ENCODE data around the gene ATP9A. TPM values are rescaled to one million over a fixed set of nuclear protein-coding genes. Genes with fewer than 3 reads are reported as not detected.
"Not testable (repeated sequence)": the region's sequence is repeated elsewhere in the genome, so short reads cannot be mapped to it uniquely, and the experiment has no call there.

ATP9A gene
- total RNA-seq, 1 donor from 2014 or later = 35.8 TPM

DNA sequence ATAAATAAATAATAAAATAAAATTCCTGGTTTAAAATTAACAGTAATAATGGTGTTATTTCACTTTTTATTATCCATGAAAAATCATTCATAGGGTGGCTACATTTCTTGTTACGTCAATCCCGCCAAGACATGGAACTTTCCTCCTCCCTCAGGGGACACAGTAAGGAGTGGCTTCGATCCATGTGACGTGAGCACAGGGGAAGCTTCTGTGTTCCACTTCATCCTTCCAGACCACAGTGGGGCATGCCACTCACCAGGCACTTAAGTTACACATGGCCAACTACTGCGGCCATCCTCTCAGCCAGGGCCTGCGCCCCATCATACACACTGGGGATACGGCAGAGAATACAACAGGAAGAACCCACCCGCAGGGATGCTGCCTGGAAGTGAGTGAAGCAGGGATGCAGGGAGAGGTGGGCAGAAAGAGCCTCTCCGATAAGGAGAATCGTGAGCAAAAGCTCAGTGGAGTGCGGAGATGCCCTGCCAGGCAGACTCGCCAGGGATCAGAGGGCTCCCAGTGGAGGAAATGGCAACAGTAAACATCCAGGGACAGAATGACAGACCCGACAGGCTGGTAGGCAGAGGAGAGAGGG lies 75.3 kb downstream of the ATP9A start:
- TF ChIP-seq, protein P1, sequence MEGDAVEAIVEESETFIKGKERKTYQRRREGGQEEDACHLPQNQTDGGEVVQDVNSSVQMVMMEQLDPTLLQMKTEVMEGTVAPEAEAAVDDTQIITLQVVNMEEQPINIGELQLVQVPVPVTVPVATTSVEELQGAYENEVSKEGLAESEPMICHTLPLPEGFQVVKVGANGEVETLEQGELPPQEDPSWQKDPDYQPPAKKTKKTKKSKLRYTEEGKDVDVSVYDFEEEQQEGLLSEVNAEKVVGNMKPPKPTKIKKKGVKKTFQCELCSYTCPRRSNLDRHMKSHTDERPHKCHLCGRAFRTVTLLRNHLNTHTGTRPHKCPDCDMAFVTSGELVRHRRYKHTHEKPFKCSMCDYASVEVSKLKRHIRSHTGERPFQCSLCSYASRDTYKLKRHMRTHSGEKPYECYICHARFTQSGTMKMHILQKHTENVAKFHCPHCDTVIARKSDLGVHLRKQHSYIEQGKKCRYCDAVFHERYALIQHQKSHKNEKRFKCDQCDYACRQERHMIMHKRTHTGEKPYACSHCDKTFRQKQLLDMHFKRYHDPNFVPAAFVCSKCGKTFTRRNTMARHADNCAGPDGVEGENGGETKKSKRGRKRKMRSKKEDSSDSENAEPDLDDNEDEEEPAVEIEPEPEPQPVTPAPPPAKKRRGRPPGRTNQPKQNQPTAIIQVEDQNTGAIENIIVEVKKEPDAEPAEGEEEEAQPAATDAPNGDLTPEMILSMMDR (IDR thresholded peaks at IDR 0.05) = no peak
- TF ChIP-seq POLR2AphosphoS5 (IDR thresholded peaks at IDR 0.05; ENCODE audit: insufficient read depth in 1 of 2, low read depth in 1 of 2) (no peak), POLR2A (IDR thresholded peaks at IDR 0.05) (no peak)
- H3K4me1 ChIP-seq = peaks cover 15% of the 10 kb centered on the region
- H3K27me3 ChIP-seq = no peaks in the 10 kb centered on the region
- DNase-seq (ENCODE audit: extremely low spot score in 2 of 2) = no peak
- no peak overlapping the region for H3K4me3 ChIP-seq
- intact Hi-C loops (cut with DNase I) = no loop called here
- H3K36me3 ChIP-seq = peaks cover 0 to 4% of the 10 kb centered on the region in 2 donors
- H3K27ac ChIP-seq = no peak overlapping the region
- no peaks in the 10 kb centered on the region for H3K9me3 ChIP-seq

DNA sequence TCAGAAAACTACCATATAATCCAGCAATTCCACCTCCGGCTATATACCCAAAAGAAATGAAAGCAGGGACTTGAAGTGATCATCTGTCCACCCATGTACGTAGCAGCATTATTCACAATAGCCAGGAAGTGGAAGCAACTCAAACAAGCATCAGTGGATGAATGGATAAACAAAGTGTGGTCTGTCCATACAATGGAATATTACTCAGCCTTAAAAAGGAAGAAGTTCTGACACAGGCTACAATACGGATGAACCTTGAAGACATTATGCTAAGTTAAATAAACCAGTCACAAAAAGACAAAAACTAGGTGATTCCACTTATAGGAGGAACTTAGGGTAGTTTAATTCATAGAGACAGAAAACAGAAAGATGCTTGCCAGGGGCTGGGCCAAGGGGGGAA lies 76.5 kb downstream of the ATP9A start:
- H3K27me3 ChIP-seq = no peaks in the 10 kb centered on the region
- no peaks in the 10 kb centered on the region for H3K9me3 ChIP-seq
- peaks cover 0 to 4% of the 10 kb centered on the region in 2 donors for H3K36me3 ChIP-seq
- TF ChIP-seq POLR2AphosphoS5 (IDR thresholded peaks at IDR 0.05; ENCODE audit: insufficient read depth in 1 of 2, low read depth in 1 of 2) = no peak
- TF ChIP-seq, protein P1 (IDR thresholded peaks at IDR 0.05) = no peak
- no peak for TF ChIP-seq POLR2A (IDR thresholded peaks at IDR 0.05)
- peaks cover 15% of the 10 kb centered on the region for H3K4me1 ChIP-seq
- H3K4me3 ChIP-seq = no peak overlapping the region
- DNase-seq (ENCODE audit: extremely low spot score in 2 of 2) = no peak
- H3K27ac ChIP-seq = no peak overlapping the region
- intact Hi-C loops (cut with DNase I) = no loop called here

DNA sequence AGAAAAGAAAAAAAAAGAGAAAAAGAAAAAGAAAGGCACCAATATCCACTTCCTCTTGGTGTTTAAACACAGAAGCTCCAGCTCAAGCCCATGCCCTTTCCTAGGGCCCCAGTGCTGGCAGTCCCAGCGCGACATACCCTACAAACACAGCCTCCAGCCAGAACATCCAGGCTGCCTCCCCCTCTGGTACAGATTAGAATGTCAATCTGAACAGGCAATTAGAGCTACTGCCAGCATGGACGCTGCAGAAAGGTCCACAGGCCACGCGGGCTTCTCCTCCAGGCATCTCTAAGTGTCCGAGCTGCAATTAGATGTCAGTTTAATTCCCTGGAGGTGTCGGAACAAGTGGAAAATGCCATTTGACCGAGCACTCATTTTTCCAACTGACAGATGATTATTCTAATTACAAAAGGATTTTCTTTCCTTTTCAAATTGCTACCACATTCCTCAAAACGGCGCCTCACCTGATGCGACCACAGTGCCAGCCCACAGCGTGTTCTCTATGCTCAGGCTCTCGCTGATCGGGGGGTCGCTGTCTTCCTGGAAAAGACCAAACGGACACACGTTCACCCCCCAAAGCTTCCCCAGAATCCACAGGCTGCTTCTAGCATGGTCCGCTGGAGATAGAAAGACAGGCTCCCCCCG lies 79.5 kb downstream of the ATP9A start:
- TF ChIP-seq, protein P1 (IDR thresholded peaks at IDR 0.05) = no peak
- no peak for TF ChIP-seq POLR2A (IDR thresholded peaks at IDR 0.05)
- no peak for TF ChIP-seq POLR2AphosphoS5 (IDR thresholded peaks at IDR 0.05; ENCODE audit: insufficient read depth in 1 of 2, low read depth in 1 of 2)
- DNase-seq (ENCODE audit: extremely low spot score in 2 of 2) = no peak
- H3K27ac ChIP-seq = no peak overlapping the region
- no peaks in the 10 kb centered on the region for H3K9me3 ChIP-seq
- no peak overlapping the region for H3K4me3 ChIP-seq
- no peaks in the 10 kb centered on the region for H3K27me3 ChIP-seq
- peaks cover 0 to 4% of the 10 kb centered on the region in 2 donors for H3K36me3 ChIP-seq
- no peaks in the 10 kb centered on the region for H3K4me1 ChIP-seq
- intact Hi-C loops (cut with DNase I) = no loop called here

DNA sequence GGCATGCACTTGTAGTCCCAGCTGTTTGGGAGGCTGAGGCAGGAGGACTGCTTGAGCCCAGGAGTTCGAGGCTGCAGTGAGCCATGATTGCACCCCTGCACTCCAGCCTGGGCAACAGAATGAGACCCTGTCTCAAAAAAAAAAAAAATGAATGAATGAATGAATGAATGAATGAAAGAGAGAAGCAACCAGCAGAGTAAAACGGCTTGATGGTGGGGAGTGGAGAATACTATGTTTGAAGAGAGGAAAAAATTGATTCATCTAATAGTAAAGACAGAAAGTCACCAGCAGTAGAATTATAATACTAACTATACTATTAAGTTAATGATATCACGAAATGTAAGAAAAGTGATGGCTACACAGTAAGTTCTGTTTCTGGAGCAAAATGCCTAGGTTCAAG lies 80.6 kb downstream of the ATP9A start:
- Histone ChIP-seq H3K36me3 (peaks cover 0 to 4% of the 10 kb centered on the region in 2 donors), H3K27ac (no peak overlapping the region), H3K4me3 (no peak overlapping the region), H3K9me3 (no peaks in the 10 kb centered on the region), H3K4me1 (no peaks in the 10 kb centered on the region), H3K27me3 (no peaks in the 10 kb centered on the region)
- DNase-seq (ENCODE audit: extremely low spot score in 2 of 2) = no peak
- intact Hi-C loops (cut with DNase I) = no loop called here
- TF ChIP-seq POLR2A (IDR thresholded peaks at IDR 0.05) (no peak), POLR2AphosphoS5 (IDR thresholded peaks at IDR 0.05; ENCODE audit: insufficient read depth in 1 of 2, low read depth in 1 of 2) (no peak)
- TF ChIP-seq, protein P1 (IDR thresholded peaks at IDR 0.05) = no peak

DNA sequence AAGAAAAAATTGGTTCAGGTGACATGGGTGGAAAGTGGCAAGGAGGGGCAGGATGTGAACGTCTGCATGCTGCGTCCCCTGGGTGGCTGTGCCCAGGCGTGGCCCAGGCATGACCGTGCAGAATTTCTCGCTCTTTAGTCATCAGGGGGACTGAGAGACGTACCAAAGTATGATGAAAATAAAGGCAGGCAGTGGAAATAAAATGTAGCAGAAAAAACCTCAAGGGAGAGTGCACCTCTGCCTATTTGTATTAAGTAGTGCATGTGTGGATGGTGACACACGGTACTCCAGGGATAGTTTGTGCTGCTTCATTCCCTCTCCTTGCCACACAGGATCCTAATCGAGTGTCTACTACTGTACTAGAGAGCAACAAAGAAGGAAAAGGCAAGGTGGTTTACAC lies 81.1 kb downstream of the ATP9A start:
- DNase-seq (ENCODE audit: extremely low spot score in 2 of 2) = no peak
- no peak overlapping the region for H3K4me3 ChIP-seq

DNA sequence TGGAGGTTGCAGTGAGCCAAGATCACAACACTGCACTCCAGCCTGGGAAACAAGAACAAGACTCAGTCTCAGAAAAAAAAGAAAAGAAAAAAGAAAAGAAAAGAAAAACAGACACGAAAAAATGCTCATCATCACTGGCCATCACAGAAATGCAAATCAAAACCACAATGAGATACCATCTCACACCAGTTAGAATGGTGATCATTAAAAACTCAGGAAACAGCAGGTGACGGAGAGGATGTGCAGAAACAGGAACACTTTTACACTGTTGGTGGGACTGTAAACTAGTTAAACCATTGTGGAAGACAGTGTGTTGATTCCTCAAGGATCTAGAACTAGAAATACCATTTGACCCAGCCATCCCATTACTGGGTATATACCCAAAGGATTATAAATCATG lies 82.7 kb downstream of the ATP9A start:
- H3K27ac ChIP-seq; intact Hi-C loops (cut with DNase I); H3K4me3 ChIP-seq; H3K4me1 ChIP-seq; H3K27me3 ChIP-seq; H3K36me3 ChIP-seq; DNase-seq (ENCODE audit: extremely low spot score in 2 of 2); H3K9me3 ChIP-seq: not testable (repeated sequence)

More for the DNA sequence above, 81.1 kb downstream of the ATP9A start:
- H3K27ac ChIP-seq = no peak overlapping the region
- no peaks in the 10 kb centered on the region for H3K27me3 ChIP-seq
- intact Hi-C loops (cut with DNase I) = no loop called here
- H3K9me3 ChIP-seq = no peaks in the 10 kb centered on the region
- no peaks in the 10 kb centered on the region for H3K4me1 ChIP-seq
- TF ChIP-seq POLR2A (IDR thresholded peaks at IDR 0.05) (no peak), POLR2AphosphoS5 (IDR thresholded peaks at IDR 0.05; ENCODE audit: insufficient read depth in 1 of 2, low read depth in 1 of 2) (no peak)
- TF ChIP-seq, protein P1 (IDR thresholded peaks at IDR 0.05) = no peak
- peaks cover 0 to 4% of the 10 kb centered on the region in 2 donors for H3K36me3 ChIP-seq
